ENCODE results near the gene BGLAP.

BGLAP gene

GRCh38 chr1:156228501-156228900 lies 13.5 kb upstream of the BGLAP start:
- no peak for DNase-seq

GRCh38 chr1:156229809-156230472 lies 12.0 kb upstream of the BGLAP start:
- no peak for DNase-seq

- DNase-seq: no peak
Observed at GRCh38 chr1:156230473-156230837, 11.5 kb upstream of the BGLAP start.

GRCh38 chr1:156232201-156232894 lies 9.6 kb upstream of the BGLAP start:
- no peak for DNase-seq

- no peak for DNase-seq
Observed at GRCh38 chr1:156233426-156234127, 8.4 kb upstream of the BGLAP start.

- DNase-seq: no peak
Observed at GRCh38 chr1:156236164-156236563, 5.8 kb upstream of the BGLAP start.

GRCh38 chr1:156238248-156238647 lies 3.7 kb upstream of the BGLAP start:
- no peak for DNase-seq

GRCh38 chr1:156241311-156241811 lies 623 bp upstream of the BGLAP start:
- no peak for DNase-seq

- no peak for DNase-seq
Observed at GRCh38 chr1:156242738-156243137, 754 bp downstream of the BGLAP start.

GRCh38 chr1:156244126-156244525 lies 2.1 kb downstream of the BGLAP start:
- DNase-seq: no peak

GRCh38 chr1:156244712-156245111 lies 2.7 kb downstream of the BGLAP start:
- DNase-seq: no peak

- DNase-seq: peak in 3 of 5 donors; percentile 14 to 52 (median 24)
Observed at GRCh38 chr1:156245451-156246232, 3.7 kb downstream of the BGLAP start.

GRCh38 chr1:156246241-156246780 lies 4.3 kb downstream of the BGLAP start:
- DNase-seq: no peak

GRCh38 chr1:156246781-156247459 lies 4.9 kb downstream of the BGLAP start:
- no peak for DNase-seq

GRCh38 chr1:156247460-156248322 lies 5.7 kb downstream of the BGLAP start, which contains the start of gene PAQR6:
PAQR6 (minus strand) TSS chr1:156248056; CDS start chr1:156246731, 1,325 bp downstream.
- no peak for DNase-seq

GRCh38 chr1:156248323-156248683 lies 6.3 kb downstream of the BGLAP start:
- no peak for DNase-seq

GRCh38 chr1:156249593-156249992 lies 7.6 kb downstream of the BGLAP start:
- no peak for DNase-seq

GRCh38 chr1:156251527-156251926 lies 9.5 kb downstream of the BGLAP start:
- no peak for DNase-seq

GRCh38 chr1:156253634-156254033 lies 11.7 kb downstream of the BGLAP start:
- no peak for DNase-seq

GRCh38 chr1:156257711-156258110 lies 15.7 kb downstream of the BGLAP start:
- no peak for DNase-seq

- no peak for DNase-seq
Observed at GRCh38 chr1:156258859-156259258, 16.9 kb downstream of the BGLAP start.
